Gastrocnemius medialis (tissue), 4 donors: ENCODE results near the gene WDR62. TPM values are rescaled to one million over a fixed set of nuclear protein-coding genes. Genes with fewer than 3 reads are reported as not detected.

ENCODE experiments used
- ATAC-seq, 2 donors: fragments of 150-250 bp; one replicate each; pipeline ENCODE4 v1.9.1; 2016
- DNase-seq, 2 donors: peaks; one replicate each; pipeline ENCODE4 v3.0.0-alpha.2; 2019
- H3K27ac ChIP-seq, 4 donors: fragments of 200-600 bp; sonication (generic); 1 replicate in 1 of 4; 2 replicates in 3 of 4; pipeline ENCODE4 v1.5.1; 2016 to 2018; ENCODE audit warnings: mild to moderate bottlenecking in 2 of 4, moderate library complexity in 1 of 4
- H3K27me3 ChIP-seq, 3 donors: fragments of 200-600 bp; sonication (generic) in 2 of 3; 1 replicate in 1 of 3; 2 replicates in 2 of 3; pipeline versions ENCODE4 v1.5.1 to v1.6.0; 2016 to 2019; ENCODE audit warnings: mild to moderate bottlenecking in 1 of 3, moderate library complexity in 1 of 3
- H3K36me3 ChIP-seq, 2 donors: fragments of 200-600 bp; sonication (generic) in 1 of 2; one replicate each; pipeline ENCODE4 v1.5.1; 2017 to 2018
- H3K4me1 ChIP-seq, 2 donors: fragments of 200-600 bp; sonication (generic) in 1 of 2; one replicate each; pipeline ENCODE4 v1.5.1; 2016 to 2017; ENCODE audit warnings: mild to moderate bottlenecking in 2 of 2
- H3K4me3 ChIP-seq, 4 donors: fragments of 200-600 bp; sonication (generic) in 3 of 4; 1 replicate in 1 of 4; 2 replicates in 3 of 4; pipeline ENCODE4 v1.5.1; 2016 to 2019; ENCODE audit warnings: mild to moderate bottlenecking in 2 of 4
- H3K9me3 ChIP-seq, 3 donors: fragments of 200-600 bp; sonication (generic) in 2 of 3; 1 replicate in 1 of 3; 2 replicates in 2 of 3; pipeline ENCODE4 v1.5.1; 2016 to 2019
- POLR2A ChIP-seq, 2 donors: fragments of 450-650 bp; IDR thresholded peaks; one replicate each; pipeline ENCODE4 v1.6.1; 2017; ENCODE audit warnings: antibody characterized with exemption in 2 of 2, mild to moderate bottlenecking in 2 of 2, moderate library complexity in 2 of 2
- in situ Hi-C, 4 donors: fragments of 200-750 bp; cut with MboI; loops; one replicate each; pipeline versions ENCODE4 v1.15.0 to v1.8.0; 2017; ENCODE audit warnings: low sequenced_read_pairs in 4 of 4
- intact Hi-C: fragments of 100-400 bp; cut with DNase I; formaldehyde crosslinking; loops from one replicate; pipeline ENCODE4 v1.15.1; 2023; ENCODE audit warnings: low total_unique reads
- total RNA-seq, 4 donors: library from RNA; depleted of rRNA; stranded (reverse); fragments of >200 nt; gene quantifications; one replicate each; pipeline versions ENCODE4 v1.1.0 to v1.2.3, GENCODE V29; 2016
- TF ChIP-seq, protein P1 (sequence below), 5 experiments: fragments of 450-650 bp in 3 of 5; fragments of 200-600 bp in 2 of 5; sonication (generic) in 2 of 5; IDR thresholded peaks in 4 of 5; conservative IDR thresholded peaks in 1 of 5; 1 replicate in 4 of 5; 2 replicates in 1 of 5; pipeline ENCODE4 v1.5.1; 2016 to 2019; ENCODE audit warnings: antibody characterized with exemption in 5 of 5, mild to moderate bottlenecking in 3 of 5, moderate library complexity in 3 of 5

Gene WDR62
- total RNA-seq, 4 donors from 2014 or later, result 0.20 to 2.1 (median 1.0) TPM

DNA sequence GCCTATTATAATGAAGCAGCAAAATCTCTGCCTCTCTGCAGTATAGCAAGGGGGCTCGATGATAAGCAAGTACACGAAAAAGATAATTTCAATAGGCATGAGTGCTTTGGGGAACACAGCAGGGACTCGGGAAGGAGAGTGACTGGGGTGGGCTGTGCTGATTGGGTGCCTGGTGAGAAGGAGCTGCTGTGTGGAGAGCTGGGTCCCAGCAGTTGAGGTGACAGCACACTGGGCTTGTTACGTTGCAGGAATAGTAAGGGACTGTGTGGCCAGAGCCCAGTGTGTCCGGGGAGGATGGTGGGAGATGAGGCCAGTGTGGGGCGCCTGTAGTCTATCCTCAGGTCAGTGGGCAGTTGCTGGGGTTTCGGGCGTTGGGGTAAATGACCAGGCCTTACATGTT is 17.4 kb downstream of the WDR62 start:
- Histone ChIP-seq H3K9me3 (no peaks in the 10 kb centered on the region), H3K36me3 (no peaks in the 10 kb centered on the region), H3K27me3 (no peaks in the 10 kb centered on the region), H3K27ac (no peak overlapping the region), H3K4me1 (no peaks in the 10 kb centered on the region), H3K4me3 (no peak overlapping the region)
- ATAC-seq, result no peak
- TF ChIP-seq POLR2A (IDR thresholded peaks at IDR 0.05), result no peak
- TF ChIP-seq, protein P1, sequence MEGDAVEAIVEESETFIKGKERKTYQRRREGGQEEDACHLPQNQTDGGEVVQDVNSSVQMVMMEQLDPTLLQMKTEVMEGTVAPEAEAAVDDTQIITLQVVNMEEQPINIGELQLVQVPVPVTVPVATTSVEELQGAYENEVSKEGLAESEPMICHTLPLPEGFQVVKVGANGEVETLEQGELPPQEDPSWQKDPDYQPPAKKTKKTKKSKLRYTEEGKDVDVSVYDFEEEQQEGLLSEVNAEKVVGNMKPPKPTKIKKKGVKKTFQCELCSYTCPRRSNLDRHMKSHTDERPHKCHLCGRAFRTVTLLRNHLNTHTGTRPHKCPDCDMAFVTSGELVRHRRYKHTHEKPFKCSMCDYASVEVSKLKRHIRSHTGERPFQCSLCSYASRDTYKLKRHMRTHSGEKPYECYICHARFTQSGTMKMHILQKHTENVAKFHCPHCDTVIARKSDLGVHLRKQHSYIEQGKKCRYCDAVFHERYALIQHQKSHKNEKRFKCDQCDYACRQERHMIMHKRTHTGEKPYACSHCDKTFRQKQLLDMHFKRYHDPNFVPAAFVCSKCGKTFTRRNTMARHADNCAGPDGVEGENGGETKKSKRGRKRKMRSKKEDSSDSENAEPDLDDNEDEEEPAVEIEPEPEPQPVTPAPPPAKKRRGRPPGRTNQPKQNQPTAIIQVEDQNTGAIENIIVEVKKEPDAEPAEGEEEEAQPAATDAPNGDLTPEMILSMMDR (IDR thresholded peaks at IDR 0.05 in 4 of 5, conservative IDR thresholded peaks at IDR 0.05 in 1 of 5), result no peak
- no peak for DNase-seq
- intact Hi-C loops, result no loop called here
- in situ Hi-C loops, result no loop called here

DNA sequence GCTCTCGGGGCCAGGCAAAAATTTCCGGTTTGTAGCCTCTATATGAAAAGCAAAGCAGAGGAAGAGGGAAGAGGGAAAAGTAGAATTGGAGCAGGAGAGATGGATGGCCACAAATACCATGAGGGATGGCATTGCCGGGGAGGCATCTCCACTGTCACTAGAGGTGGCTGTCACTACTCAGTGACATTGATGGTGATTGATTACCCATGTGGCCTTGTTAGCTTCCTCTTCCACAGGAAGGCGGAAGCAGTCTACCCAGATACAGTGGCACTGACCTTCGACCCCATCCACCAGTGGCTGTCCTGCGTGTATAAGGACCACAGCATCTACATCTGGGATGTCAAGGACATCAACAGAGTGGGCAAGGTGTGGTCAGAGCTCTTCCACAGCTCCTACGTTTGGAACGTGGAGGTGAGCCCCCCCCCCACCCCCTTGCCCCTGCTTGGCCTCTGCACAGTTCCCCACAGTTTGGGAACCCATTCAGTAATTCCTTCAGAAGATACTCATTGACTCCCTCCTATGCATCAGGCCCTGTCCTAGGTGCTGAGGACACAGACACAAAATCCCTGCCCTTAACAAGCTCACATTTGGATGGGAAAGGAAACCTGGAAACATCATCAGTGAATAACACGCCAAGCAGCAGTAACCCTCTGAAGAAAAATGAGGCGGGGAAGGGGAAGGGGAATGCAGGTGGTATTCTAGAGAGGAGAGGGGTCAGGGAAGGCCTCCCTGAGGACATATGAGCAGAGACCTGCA is 18.6 kb downstream of the WDR62 start:
- Histone ChIP-seq H3K36me3 (no peaks in the 10 kb centered on the region), H3K27me3 (no peaks in the 10 kb centered on the region), H3K4me1 (no peaks in the 10 kb centered on the region), H3K9me3 (no peaks in the 10 kb centered on the region), H3K27ac (no peak overlapping the region), H3K4me3 (no peak overlapping the region)
- DNase-seq, result no peak
- no peak for ATAC-seq
- intact Hi-C loops, result no loop called here
- TF ChIP-seq, protein P1 (IDR thresholded peaks at IDR 0.05 in 4 of 5, conservative IDR thresholded peaks at IDR 0.05 in 1 of 5), result no peak
- in situ Hi-C loops, result no loop called here

DNA sequence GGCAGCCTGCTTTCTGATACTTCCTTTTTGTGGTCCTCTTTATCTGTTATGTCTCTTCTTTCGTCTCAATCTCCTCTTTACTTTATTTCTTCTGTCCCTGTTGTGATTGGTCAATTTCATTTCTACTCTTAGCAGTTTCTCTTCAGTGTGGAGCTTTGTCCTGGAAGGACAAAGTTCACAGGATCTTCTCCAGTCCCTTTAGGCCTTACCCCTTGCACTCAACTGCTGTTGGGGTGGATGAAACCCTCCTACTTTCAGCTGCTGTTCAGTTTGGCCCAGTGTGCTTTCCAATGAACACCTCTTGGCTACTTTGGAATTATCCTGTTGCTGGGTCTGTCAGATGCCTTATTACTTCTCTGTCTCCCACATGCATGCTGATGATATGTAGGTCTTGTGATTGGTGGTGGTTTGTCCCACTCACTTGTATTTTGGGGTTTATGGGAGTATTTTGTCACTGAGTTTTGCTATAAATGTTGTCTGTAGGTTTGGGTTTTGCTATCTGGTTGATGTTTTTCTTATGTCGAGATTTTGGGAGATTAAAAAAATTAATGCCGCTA is 24.8 kb downstream of the WDR62 start:
- in situ Hi-C loops (no loop called here), intact Hi-C loops (no loop called here)
- no peaks in the 10 kb centered on the region for H3K36me3 ChIP-seq
- no peak overlapping the region for H3K4me3 ChIP-seq
- H3K4me1 ChIP-seq, result peaks cover 0 to 6% of the 10 kb centered on the region in 2 donors
- TF ChIP-seq, protein P1 (IDR thresholded peaks at IDR 0.05 in 4 of 5, conservative IDR thresholded peaks at IDR 0.05 in 1 of 5), result no peak
- TF ChIP-seq POLR2A (IDR thresholded peaks at IDR 0.05), result no peak
- ATAC-seq (no peak), DNase-seq (no peak)
- no peaks in the 10 kb centered on the region for H3K9me3 ChIP-seq
- no peak overlapping the region for H3K27ac ChIP-seq
- H3K27me3 ChIP-seq, result no peaks in the 10 kb centered on the region

DNA sequence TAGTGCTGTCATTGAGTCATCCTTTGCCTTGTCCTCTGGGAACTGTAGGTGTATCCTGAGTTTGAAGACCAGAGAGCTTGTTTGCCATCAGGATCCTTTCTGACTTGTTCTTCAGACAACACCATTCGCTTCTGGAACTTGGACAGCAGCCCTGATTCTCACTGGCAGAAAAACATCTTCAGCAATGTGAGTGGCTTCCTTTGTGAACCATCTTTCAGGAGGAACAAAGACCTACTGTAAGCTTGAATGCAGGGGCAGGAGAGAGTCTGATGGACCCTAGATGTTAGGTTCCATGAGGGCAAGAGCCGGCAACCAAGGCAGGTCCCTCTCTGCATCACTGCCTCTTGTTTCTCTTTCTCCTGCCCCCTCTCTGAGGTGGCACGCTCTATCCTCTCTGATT is 26.7 kb downstream of the WDR62 start:
- Histone ChIP-seq H3K9me3 (no peaks in the 10 kb centered on the region), H3K4me1 (peaks cover 0 to 6% of the 10 kb centered on the region in 2 donors), H3K27ac (no peak overlapping the region), H3K36me3 (no peaks in the 10 kb centered on the region), H3K4me3 (no peak overlapping the region), H3K27me3 (no peaks in the 10 kb centered on the region)
- TF ChIP-seq, protein P1 (IDR thresholded peaks at IDR 0.05 in 4 of 5, conservative IDR thresholded peaks at IDR 0.05 in 1 of 5), result no peak
- TF ChIP-seq POLR2A (IDR thresholded peaks at IDR 0.05), result no peak
- ATAC-seq, result no peak
- DNase-seq, result no peak
- intact Hi-C loops, result no loop called here
- in situ Hi-C loops, result no loop called here
